CD4-positive, alpha-beta T cell treated with Interleukin-2 at 100 ng/mL for 4 hours (primary cell): ENCODE measurements around the gene EML1.
A peak's percentile ranks its signal among the peaks of the same experiment; 100 is the strongest.

ENCODE experiments used
- DNase-seq: peaks from one replicate; pipeline ENCODE4 v3.0.0-alpha.2; 2020; ENCODE audit warnings: low spot score

Gene EML1

DNA sequence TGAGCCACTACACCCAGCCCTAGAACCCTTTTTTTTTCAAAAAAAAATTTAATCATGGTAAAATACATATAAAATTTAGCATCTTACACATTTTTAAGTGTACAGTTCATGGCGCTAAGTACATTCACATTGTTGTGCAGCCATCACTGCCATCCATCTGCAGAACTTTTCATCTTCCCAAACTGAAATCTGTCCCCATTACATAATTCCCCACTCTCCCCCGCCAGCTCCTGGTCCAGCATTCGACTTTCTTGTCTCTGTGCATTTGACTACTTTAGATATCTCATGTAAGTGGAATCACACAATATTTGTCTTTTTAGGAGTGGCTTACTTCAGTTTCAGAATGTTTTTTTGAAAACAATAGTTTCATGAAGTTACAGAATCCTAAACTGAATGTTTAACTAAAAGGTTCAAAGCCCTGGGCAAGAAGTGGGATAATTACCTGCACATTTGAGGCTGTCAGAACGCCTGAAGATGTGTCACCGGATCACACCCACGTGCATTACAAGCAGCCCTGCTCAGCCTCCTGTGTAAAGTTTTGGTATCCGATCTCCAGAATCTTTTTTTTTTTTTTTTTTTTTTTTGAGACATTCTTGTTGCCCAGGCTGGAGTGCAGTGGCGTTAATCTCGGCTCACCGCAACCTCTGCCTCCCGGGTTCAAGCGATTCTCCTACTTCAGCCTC lies 12.7 kb downstream of the EML1 start:
- no peak for DNase-seq

GRCh38 chr14:99806836-99807235 lies 13.6 kb downstream of the EML1 start:
- no peak for DNase-seq

GRCh38 chr14:99807413-99808153 lies 14.4 kb downstream of the EML1 start:
- no peak for DNase-seq

- no peak for DNase-seq
Observed at GRCh38 chr14:99808154-99808505, 14.9 kb downstream of the EML1 start.

GRCh38 chr14:99808515-99808914 lies 15.3 kb downstream of the EML1 start:
- DNase-seq: no peak

- DNase-seq: no peak
Observed at GRCh38 chr14:99809360-99809759, 16.1 kb downstream of the EML1 start.

DNA sequence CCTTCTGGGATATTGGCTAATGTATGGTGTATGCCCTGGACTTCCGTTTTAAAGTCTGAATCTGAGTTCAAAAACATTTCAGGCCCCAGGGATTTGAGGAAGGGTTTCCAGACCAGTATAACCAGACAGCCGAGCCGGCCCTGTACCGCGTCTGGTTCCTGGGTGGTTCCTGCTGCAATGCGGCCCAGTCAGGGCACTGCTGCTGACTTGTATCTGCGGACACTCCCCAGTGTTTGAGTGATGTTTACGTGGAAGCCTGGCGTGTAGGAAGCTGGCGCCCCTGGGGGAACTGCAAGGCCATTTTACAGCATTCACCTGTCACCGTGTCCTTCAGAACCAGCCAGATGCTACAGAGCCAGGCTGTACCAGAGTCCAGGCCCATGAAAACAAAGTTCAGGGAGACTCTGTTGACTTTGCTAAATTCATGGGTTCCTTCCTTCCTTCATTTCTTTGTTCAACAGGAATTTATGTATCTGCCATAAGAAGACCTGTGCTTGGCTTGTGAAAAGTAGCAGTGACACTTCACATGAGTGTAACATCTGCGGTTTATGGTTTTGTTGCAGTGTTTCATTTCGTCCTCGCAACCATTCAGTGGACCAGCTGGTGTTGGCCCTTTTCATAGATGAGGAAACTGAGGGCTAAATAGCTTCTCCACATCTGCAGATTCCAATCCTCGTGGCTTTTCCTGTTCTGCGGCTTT lies 16.8 kb downstream of the EML1 start:
- no peak for DNase-seq

DNA sequence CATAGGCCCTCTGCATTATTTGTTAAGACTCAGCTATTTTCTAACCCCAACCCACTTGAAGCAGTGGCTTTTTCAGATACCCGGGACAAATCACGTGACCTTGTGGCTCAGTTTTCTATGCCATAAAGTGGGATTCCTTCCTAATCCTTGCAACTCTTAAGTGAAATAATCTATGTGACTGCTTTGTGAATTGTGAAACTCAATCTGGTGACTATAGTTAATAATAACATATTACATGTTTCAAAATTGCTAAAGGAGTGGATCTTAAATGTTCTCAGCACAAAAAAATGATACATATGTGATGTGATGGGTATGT lies 17.3 kb downstream of the EML1 start:
- DNase-seq: no peak

DNA sequence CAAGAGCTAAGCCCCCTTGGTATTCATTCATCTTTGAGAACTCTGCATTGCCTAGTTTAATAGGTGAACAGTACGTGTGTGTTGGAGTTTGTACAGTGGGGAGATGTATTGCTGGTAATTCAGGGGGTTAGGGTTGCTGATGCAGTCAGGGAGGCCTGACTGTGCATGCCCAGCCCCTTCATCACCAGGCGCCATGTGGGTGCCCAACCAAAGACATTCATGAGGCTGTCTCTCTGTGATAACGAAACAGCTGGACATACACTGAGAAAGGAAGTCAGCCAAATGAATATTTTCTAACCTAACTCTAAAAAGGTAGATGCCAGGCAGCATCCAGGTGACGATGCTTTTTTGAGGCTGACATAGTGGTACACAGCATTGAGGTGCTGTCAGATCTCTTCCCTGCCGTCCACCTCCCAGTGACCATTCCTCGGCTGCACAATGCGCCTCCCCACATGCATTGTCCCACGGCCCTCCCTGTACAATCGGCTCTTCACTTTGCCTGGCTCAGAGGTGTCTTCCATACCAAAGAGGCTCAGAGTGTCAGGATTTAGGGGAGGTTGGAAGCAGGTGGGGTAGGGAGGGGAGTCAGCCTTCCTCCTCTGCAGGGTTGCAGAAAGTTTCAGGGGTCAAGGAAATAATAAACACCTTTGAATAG lies 19.0 kb downstream of the EML1 start:
- DNase-seq: no peak

DNA sequence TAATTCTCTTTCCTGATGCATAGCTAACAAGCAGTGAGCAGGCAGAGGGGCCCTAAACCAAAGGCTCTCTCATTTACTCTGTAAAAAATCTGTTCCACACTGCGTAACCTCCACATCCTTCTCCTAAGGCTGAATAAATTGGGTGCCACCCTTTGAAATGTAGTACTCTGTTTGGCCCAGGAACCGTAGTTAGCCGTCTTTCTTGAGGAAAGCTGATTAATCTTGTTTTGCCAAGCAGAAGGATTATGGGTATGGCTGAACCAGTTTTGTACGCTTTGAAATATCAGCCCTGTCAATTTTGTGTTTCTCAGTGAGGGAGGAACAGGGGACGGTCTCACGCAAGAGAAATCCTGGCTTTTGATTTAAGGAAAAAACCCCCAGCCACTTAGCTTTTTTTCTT lies 19.7 kb downstream of the EML1 start:
- no peak for DNase-seq

DNA sequence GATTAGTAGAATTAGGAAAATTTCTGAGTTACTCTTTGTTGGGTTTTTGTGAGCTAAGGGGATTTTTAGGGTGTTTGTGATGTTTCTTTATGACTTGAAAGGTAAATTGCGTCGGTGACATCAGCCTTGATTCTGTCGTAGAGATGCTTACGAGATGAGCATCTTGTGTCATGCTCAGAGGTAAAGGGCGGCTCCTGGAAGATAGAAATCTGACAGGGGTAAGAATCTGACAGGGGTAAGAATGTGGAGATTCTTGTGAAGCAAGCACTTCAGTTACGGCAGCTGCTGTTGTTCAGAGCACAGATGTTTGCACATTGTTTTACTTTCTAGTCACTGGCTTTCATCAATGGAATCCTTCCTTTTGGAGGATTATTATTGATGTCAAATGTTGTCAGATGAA lies 22.5 kb downstream of the EML1 start:
- DNase-seq: no peak

- DNase-seq: no peak
Observed at GRCh38 chr14:99816217-99816616, 23.0 kb downstream of the EML1 start.

- DNase-seq: no peak
Observed at GRCh38 chr14:99816642-99817041, 23.4 kb downstream of the EML1 start.

DNA sequence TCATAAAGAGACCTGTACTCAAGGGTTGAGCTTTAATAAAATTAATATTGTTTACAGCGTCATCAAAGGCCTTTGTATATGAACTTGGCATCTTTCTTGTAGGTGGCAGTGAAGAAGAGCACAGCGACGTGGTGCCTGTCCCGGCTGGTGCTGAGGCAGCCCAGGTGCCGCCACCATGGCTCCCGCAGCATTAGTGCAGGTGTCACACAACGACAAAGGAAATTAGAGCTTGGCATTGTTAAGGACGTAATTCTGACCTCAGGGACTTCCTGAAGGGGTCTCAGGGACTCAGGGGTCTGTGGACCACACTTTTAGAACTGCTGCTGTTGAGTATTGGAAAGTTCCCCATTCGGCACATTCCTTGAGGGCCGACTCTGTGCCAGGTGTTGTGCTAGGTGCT lies 24.1 kb downstream of the EML1 start:
- DNase-seq: no peak

DNA sequence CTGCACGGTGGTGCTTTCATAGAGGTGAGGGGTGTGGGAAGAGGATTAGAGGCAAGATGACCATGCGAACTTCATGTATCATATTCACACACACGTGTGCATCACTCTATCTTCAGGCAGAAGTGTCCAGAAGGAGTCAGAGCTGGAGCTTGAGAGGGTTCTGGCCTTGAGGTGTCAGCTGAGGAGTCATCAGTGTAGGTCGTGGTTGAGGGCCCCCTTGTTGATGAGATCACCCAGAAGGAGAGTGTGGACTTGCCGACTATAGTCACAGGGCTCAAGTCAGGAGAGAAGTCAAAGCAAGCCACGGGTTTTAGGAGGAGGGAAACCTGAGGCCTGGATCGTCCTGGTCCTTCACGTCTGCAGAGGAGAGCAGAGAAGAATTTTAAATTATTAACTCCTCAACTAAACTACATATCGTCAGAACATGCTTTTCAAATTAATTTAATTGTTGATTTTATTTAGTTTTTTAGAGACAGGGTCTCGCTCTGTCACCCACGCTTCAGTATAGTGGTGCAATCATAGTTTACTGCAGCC lies 25.4 kb downstream of the EML1 start:
- DNase-seq: no peak

- DNase-seq: no peak
Observed at GRCh38 chr14:99819514-99819913, 26.3 kb downstream of the EML1 start.

GRCh38 chr14:99820702-99821331 lies 27.6 kb downstream of the EML1 start:
- no peak for DNase-seq

DNA sequence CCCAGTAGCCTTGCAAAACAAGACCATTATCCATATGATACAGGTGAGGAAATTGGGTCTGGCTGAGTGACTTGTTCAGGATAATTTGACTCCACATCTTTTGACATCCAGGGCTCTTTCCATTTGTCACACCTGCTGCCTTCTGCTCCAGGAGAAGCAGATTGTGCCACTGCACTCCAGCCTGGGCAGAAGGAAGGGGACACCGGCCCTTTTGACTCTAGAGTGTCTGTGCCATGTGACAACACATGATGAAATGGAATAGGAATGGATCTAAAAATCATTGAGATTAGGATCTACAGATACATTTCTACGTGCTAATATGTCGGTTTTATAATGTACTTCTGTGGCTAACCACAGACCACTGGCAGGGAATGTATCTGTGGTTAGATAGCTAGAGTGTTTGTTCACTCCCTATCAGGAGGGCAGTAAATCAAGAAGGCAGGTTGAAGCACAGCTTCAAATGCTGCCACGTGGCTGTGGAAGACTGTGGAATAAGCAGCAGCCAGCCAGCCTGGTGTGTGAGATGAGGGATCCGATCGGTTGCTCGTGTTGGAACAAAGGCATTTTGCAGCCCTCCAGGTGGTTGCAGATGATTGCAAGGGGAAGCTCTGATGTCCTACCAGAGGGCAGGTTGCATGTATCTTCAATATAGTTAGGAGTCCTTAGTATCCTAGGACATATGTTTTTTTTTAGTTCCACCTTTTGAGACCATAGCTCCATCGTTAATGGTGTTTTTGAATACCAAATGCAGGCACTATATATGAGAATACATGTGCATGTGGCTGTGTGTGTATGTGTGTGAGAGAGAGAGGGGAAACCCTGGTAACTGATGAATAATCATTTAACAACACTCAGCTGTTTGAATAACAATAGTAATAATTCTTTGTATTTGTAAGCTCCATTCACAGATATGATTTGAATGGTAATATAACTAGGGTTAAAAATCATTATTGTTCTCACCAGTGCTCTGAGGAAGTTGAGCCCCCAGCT lies 28.6 kb downstream of the EML1 start:
- DNase-seq: peak; percentile 10

DNA sequence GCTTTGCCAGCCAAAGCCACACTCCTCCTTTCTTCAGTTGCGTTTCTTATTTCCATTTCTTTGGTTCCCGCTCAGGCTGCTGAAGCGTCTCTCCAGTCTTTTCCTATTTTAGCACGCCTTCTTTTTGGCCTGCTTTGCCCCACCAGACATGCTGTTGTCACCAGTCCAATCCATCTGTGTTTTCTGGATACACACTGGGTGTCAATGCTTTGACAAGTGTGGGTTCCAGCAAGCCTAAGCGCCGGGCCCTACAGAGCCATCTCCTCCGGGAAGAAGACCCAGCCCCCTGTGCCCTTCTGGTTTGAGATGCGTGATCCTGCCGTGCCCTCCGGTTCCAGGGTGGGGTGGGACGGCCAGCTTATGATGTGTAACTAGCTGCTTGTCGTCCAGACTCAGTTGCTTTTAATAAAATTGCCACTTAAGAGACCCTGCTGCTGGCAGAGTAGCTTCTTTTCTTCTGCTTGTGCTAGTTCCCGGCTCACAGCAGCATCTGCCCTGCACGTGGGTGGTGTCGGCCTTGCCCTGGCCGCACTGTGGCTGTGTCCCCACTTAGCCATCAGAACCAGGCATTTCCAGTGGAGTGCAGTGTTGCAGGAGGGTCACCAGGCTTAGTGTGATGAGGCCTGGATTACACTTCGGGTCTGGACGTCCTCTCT lies 29.7 kb downstream of the EML1 start:
- no peak for DNase-seq

DNA sequence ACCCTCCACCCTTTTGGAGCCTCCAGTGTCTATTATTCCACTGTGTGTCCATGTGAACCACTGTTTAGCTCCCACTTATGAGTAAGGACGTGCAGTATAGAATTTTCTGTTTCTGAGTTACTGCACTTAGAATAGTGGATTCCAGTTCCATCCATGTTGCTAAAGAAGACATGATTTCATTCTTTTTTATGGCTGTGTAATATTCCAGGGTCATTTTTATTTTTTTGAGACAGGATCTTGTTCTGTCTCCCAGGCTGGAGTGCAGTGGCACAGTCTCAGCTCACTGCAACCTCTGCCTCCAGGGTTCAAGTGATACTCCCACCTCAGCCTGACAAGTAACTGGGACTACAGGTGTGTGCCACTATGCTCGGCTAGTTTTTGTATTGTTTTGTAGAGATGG lies 31.6 kb downstream of the EML1 start:
- no peak for DNase-seq

DNA sequence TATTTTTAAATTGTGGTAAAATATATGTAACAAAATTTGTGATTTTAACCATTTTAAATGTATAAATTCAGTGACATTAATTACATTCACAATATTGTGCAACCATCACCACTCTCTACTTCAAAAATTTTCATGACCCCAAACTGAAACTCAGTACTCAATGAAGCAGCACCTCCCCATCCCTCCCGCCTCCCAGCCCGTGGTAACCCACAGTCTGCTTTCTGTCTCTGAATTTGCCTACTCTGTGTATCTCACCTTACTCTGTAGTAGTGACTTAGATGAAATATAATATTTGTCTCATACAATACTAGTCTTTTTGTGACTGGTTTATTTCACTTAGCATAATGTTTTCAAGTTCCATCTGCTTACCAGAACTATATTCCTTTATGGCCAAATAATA lies 36.2 kb downstream of the EML1 start:
- no peak for DNase-seq
